Glomerular endothelial cell (primary cell): ENCODE data around the gene METTL14. TPM values are rescaled to one million over a fixed set of nuclear protein-coding genes. Genes with fewer than 3 reads are reported as not detected.

Experiments
- DNase-seq: peaks from one replicate; pipeline ENCODE4 v3.0.0-alpha.2; 2011; ENCODE audit warnings: low read depth, low spot score; ENCODE audit errors: extremely low read depth
- total RNA-seq: library from RNA; depleted of rRNA; stranded (reverse); fragments of >200 nt; gene quantifications from 2 replicates; pipeline ENCODE4 v1.2.3, GENCODE V29; 2015

METTL14 gene
- total RNA-seq, 1 donor from 2014 or later = 20.5 TPM

- no peak for DNase-seq
These were observed 47.6 kb downstream of the METTL14 start for GRCh38 chr4:118732591-118733330.

GRCh38 chr4:118734491-118735205 is 49.5 kb downstream of the METTL14 start:
- no peak for DNase-seq

DNA sequence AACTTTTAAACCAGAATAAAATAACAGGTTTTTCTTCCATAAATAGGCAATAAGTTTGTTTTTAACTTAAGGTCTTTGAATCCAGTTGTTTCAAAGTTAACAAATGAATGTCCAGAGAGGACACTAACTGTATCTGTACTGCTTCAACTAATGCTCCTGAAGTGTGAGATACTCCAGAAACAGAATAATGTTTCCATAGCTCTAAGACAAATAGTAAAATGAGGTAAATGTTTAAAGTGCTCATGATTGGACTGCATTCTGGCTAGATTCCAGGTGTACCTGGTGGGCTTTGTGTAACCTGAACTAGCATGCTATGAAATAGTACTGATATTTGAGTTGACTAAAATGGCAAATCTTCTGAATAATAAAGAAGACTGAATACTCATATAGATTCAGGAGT is 51.7 kb downstream of the METTL14 start:
- DNase-seq = no peak

GRCh38 chr4:118738090-118738489 is 52.9 kb downstream of the METTL14 start:
- DNase-seq = no peak

DNA sequence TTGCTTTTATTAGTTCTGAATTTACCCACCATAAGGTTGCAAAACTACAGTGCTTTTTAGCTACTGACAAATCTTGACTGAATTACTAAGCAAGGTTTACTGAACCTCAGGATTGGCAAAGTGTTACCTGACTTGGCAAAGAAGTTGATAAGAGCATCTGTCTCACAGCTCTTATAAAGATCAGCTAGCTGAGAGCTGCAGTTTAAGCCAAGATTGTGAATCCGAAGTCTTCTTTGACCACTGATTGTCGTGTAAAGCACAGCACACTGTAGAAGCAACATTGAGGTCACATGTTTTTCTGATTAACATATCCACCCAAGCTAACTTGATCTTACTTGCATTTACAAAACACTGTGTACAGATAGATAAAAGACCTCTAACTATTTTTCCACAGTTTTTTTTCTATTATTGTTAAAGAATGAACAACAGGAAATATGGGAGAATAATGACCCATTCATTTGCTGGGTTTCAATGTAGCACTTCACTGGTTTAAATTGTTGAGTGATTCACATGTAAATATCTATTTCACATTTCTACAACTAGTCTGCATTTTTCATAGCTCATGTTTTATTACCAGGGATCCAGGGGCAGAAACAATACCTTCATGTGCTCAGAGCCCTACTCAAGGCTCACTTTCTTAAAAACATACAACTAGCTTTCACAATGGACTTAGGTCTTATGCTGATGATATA is 54.0 kb downstream of the METTL14 start:
- DNase-seq = no peak

DNA sequence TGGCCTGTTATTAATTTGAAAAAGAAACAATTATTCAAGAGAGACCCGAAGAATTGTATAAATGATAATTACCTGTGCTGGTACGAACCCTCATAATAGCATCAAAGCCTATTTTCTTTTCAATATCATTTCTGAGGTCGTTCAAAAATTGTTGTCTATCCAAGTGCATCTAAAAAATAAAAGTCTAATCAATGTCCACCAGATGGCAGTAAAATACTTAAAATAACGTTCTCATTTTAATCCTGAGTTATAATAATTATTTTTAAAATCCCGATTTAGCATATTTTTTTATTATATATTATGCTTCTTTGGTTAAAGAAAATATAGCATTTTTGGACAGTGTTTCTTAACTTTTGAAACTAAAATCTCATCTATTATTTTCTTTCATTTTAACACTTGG is 55.7 kb downstream of the METTL14 start:
- DNase-seq = no peak

DNA sequence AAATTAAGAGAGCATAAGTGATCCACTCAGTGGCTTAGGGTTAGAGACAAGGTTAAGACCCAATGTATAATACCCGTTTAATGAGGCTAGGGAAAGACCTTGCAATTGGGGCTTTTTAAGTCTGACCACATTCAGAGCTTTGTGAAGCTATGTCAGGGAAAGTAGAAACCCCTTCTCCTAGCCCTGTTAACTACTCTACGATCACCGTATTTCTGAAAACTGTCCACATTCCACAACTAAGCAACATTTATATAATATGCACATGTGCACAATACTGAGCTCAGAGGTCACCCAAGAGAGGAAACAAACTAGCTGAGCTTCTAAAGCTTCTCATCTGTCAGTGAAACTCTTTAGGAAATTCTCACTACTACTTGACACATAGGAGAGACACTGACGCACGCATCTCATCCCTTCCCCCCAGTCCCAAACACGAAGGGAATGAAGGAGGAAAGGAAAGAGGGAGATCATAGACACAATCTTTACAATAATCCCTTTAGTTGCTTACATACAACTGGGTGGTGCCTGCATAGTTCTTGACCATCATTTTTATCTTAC is 56.2 kb downstream of the METTL14 start:
- DNase-seq = no peak

- DNase-seq = no peak
These were observed 56.9 kb downstream of the METTL14 start for GRCh38 chr4:118742050-118742449.

GRCh38 chr4:118743867-118744266 is 58.7 kb downstream of the METTL14 start:
- no peak for DNase-seq

DNA sequence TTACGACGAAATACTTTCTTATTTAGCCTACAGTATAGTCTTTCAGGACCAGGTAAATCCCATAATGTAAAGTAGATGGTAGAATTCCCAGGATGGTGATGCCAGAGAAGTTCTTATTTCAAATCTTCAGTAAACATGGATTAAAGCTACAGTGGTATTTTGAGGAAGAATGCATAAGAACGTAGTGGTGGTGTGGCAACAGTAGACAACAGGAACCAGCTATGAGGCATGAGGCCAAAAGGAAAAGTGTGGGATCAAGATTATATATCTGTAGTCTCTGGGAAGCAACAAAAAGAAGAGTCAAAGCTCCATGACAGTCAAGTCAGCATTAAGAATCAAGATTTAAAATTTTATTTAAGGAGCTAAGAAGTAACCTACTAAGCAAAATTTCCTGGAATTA is 60.2 kb downstream of the METTL14 start:
- no peak for DNase-seq

GRCh38 chr4:118746251-118746919 is 61.2 kb downstream of the METTL14 start:
- no peak for DNase-seq

GRCh38 chr4:118749347-118749988 is 64.3 kb downstream of the METTL14 start:
- DNase-seq = no peak

- DNase-seq = no peak
These were observed 66.6 kb downstream of the METTL14 start for GRCh38 chr4:118751629-118752323.

GRCh38 chr4:118752551-118752950 is 67.4 kb downstream of the METTL14 start:
- DNase-seq = no peak

- DNase-seq = no peak
These were observed 67.9 kb downstream of the METTL14 start for GRCh38 chr4:118753096-118753495.

DNA sequence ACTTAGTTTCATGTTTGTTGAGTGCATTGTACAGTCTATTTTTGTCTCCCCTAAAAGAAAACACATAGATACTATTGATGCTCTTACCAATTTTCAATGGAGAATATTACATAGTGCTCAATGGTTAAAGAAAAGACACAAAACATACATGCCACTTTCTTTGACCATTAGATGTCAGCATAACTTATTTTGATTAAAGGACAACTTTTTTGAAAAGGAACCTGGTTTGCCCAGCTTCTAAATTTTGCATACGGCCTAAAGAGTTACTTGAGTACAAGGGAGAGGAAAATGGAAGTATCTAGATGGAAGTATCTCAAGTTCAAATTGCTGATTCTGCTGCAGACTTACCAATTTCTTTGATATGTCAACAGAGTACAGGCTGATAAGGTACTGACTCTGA is 68.5 kb downstream of the METTL14 start:
- no peak for DNase-seq

GRCh38 chr4:118754890-118755289 is 69.7 kb downstream of the METTL14 start:
- DNase-seq = no peak

DNA sequence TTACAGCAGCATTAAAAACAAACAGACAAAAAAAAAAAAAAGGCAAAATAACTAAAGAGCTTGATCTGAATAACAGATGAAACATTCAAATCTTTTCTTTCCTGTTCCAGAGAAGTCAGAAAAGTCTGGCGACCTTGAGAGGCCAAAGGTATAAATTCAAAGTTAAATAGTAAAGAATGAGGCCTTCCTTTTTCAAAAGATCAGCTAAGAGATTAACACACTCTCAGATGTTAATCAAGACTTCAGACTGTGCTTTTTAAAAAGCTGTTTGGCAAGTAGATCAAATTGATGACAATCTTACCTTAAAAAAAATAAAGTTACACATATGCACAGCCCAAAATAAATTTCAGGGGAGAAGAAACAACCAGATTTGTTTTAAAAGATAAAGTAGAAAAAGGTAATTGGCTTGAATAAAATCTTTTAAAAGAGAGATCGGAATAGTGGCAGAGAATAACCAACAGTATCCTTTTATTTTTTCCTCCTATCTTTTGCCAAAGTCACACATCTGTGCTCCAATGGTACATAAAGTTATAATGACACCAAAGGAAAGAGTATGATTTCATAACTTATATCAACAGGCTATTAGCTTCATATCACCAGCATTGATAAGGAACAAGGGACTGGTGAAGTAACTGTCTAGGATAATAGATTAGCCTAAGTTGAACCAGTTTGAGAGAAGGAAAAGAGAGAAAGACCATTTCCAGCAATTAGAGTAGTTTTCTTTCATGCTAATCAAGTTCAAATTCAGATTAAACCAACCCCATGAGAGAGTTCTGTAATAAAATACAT is 70.4 kb downstream of the METTL14 start:
- no peak for DNase-seq

- DNase-seq = no peak
These were observed 71.2 kb downstream of the METTL14 start for GRCh38 chr4:118756429-118756828.
